Calu3 (cell line): ENCODE data around the gene PSD4. TPM values are rescaled to one million over a fixed set of nuclear protein-coding genes. Genes with fewer than 3 reads are reported as not detected.

Experiments
- BruUV-seq: library from RNA; stranded (reverse); fragments of 400-500 nt; replicated peaks from 2 replicates; lab custom pipeline; 2021; lab: Mats Ljungman, UMichigan
- CTCF ChIA-PET: fragments of 300-600 bp; sonication (Branson Sonifier 250); formaldehyde crosslinking; loops from one replicate; lab custom pipeline; 2022; ENCODE audit warnings: antibody characterized with exemption; lab: Charles Lee
- DNase-seq: peaks from one replicate; pipeline ENCODE4 v3.0.0; 2022
- H3K27ac Mint-ChIP-seq: one replicate; pipeline ENCODE4 v1.8.0; 2022; ENCODE audit warnings: mixed read lengths; ENCODE audit not compliant: unreplicated experiment
- H3K27me3 Mint-ChIP-seq: one replicate; pipeline ENCODE4 v1.8.0; 2022; ENCODE audit warnings: mixed read lengths; ENCODE audit not compliant: unreplicated experiment
- H3K36me3 Mint-ChIP-seq: one replicate; pipeline ENCODE4 v1.8.0; 2022; ENCODE audit warnings: mild to moderate bottlenecking, moderate library complexity, mixed read lengths; ENCODE audit not compliant: insufficient read depth, unreplicated experiment
- H3K4me1 Mint-ChIP-seq: one replicate; pipeline ENCODE4 v1.8.0; 2022; ENCODE audit warnings: mild to moderate bottlenecking, low read depth, mixed read lengths; ENCODE audit not compliant: unreplicated experiment
- H3K4me3 Mint-ChIP-seq: one replicate; pipeline ENCODE4 v1.8.0; 2022; ENCODE audit warnings: mild to moderate bottlenecking, low read depth, moderate library complexity, mixed read lengths; ENCODE audit not compliant: unreplicated experiment
- H3K9me3 Mint-ChIP-seq: one replicate; pipeline ENCODE4 v1.8.0; 2022; ENCODE audit warnings: low read depth, mixed read lengths; ENCODE audit not compliant: unreplicated experiment
- CTCF ChIP-seq: fragments of 200-600 bp; IDR thresholded peaks from one replicate; pipeline ENCODE4 v1.8.0; 2022; ENCODE audit warnings: antibody characterized with exemption; ENCODE audit not compliant: unreplicated experiment
- intact Hi-C: fragments of 100-400 bp; cut with micrococcal nuclease; formaldehyde crosslinking; loops from one replicate; pipeline ENCODE4 v1.10.0; 2022; ENCODE audit not compliant: unreplicated experiment
- total RNA-seq: library from RNA; stranded (reverse); gene quantifications from 2 replicates; pipeline ENCODE4 v1.2.3, GENCODE V29; 2022

The PSD4 gene
- total RNA-seq, 1 experiment from 2014 or later, result 58.7 TPM

DNA sequence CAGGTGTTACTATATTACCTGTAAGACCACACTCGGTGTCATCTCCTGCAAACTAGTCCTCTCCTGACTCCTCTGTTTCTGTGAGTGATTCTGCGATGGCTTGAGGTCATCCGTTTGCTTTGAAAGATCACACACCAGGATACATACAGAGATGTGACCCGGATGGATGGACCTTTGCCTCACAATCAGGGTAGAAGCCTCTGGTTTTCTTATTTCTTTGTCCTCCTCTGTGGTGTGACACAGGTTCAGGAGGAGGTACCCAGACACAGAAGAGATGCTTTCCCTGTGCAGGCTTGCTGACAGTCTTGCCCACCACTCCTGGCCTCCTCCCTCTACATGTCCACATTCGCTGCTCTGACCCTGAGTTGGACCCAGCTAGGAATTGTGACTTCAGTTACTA, 34.6 kb downstream of the PSD4 start:
- no peak for DNase-seq
- Mint-ChIP-seq H3K36me3 (peaks cover 14% of the 10 kb centered on the region), H3K27ac (no peak overlapping the region), H3K4me3 (no peak overlapping the region), H3K27me3 (no peaks in the 10 kb centered on the region), H3K4me1 (peaks cover 41% of the 10 kb centered on the region), H3K9me3 (no peaks in the 10 kb centered on the region)
- BruUV-seq, result no TSS peak
- CTCF ChIA-PET, result interaction anchor here (0.7 kb wide), 1 partner anchor 375 kb away, joined by 3 read pairs; no protein-coding TSS in a partner anchor
- intact Hi-C loops, result no loop called here
- no peak for TF ChIP-seq CTCF

GRCh38 chr2:113209011-113209645, 35.4 kb downstream of the PSD4 start:
- H3K27me3 Mint-ChIP-seq, result no peaks in the 10 kb centered on the region

GRCh38 chr2:113209646-113210171, 35.9 kb downstream of the PSD4 start:
- no peak for DNase-seq
- Mint-ChIP-seq H3K4me3 (no peak overlapping the region), H3K9me3 (no peaks in the 10 kb centered on the region), H3K27ac (no peak overlapping the region), H3K36me3 (peaks cover 6% of the 10 kb centered on the region), H3K4me1 (peaks cover 41% of the 10 kb centered on the region), H3K27me3 (no peaks in the 10 kb centered on the region)
- no peak for TF ChIP-seq CTCF
- intact Hi-C loops, result no loop called here
- BruUV-seq, result no TSS peak
- CTCF ChIA-PET, result no interaction called here

More at GRCh38 chr2:113209011-113209645, 35.4 kb downstream of the PSD4 start:
- intact Hi-C loops, result no loop called here
- H3K27ac Mint-ChIP-seq, result no peak overlapping the region
- H3K4me1 Mint-ChIP-seq, result peaks cover 41% of the 10 kb centered on the region
- BruUV-seq, result no TSS peak
- CTCF ChIA-PET, result interaction anchor here (0.7 kb wide), 1 partner anchor 376 kb away, joined by 3 read pairs; no protein-coding TSS in a partner anchor
- H3K9me3 Mint-ChIP-seq, result no peaks in the 10 kb centered on the region
- DNase-seq, result no peak
- no peak for TF ChIP-seq CTCF
- H3K36me3 Mint-ChIP-seq, result peaks cover 7% of the 10 kb centered on the region
- H3K4me3 Mint-ChIP-seq, result no peak overlapping the region

DNA sequence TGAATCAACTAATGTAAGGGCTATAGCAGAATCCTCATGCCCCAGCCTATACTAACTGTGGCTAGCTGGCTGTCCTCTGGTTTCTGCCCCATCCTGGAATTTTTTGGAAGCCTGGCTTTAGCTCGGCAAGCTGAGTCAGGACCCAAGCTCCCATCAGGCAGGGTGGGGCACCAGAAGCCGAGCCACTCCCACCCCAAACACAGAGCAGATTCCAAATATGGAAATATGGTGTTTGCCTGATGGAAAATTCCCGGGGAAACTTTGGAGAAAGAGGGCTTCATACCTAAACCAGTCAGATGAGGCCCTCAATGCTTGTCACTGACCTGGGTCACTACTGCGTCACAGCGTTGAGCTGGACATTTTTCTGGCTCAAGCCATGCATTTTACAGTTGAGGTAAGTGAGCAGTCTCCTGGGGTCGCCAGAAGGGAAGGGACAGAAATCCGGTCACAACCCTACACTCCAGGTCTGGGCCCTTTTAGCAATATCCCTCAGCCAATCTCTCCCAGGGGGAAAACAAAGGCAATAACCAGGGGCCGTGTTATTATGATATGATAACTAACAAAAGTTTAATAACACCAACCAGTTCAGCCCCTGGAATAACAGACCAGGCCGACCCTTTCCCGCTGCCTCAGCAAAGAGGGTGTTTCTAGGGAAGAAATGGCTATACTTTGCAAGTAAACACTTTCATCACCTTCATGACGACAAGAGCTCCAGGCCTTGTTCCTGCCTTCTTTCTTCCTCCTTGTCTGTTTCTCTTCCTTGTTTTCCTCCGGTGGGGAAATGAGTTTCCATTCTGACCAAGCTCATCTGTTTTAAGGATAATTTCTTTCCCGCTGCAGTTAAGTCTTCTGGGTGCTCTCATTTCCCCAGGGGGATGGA, 37.7 kb downstream of the PSD4 start:
- Mint-ChIP-seq H3K9me3 (no peaks in the 10 kb centered on the region), H3K27me3 (no peaks in the 10 kb centered on the region), H3K36me3 (no peaks in the 10 kb centered on the region), H3K4me1 (peaks cover 33% of the 10 kb centered on the region), H3K27ac (no peak overlapping the region), H3K4me3 (no peak overlapping the region)
- no peak for DNase-seq
- intact Hi-C loops, result no loop called here
- no TSS peak for BruUV-seq
- CTCF ChIA-PET, result interaction anchor here (0.6 to 1.2 kb wide), 5 partner anchors 9 to 159 kb away, joined by 3 to 5 read pairs (median 3); no protein-coding TSS in a partner anchor
- TF ChIP-seq CTCF, result no peak
